HUES6 (cell line): ENCODE data around the gene ABCC1.
"Not testable (repeated sequence)": the region's sequence is repeated elsewhere in the genome, so short reads cannot be mapped to it uniquely, and the experiment has no call there.

ENCODE experiments used
- H3K27ac ChIP-seq: 2 replicates; pipeline ENCODE4 v1.7.0; 2013; ENCODE audit warnings: low read depth, mild to moderate bottlenecking, low read length, inconsistent platforms
- H3K27me3 ChIP-seq: 2 replicates; pipeline ENCODE4 v1.6.1; 2013; ENCODE audit warnings: low read length; ENCODE audit not compliant: control insufficient read depth, insufficient read depth
- H3K36me3 ChIP-seq: 2 replicates; pipeline ENCODE4 v1.6.1; 2013; ENCODE audit warnings: low read length; ENCODE audit not compliant: control insufficient read depth, insufficient read depth
- H3K4me1 ChIP-seq: 2 replicates; pipeline ENCODE4 v1.6.1; 2013; ENCODE audit warnings: low read length; ENCODE audit not compliant: control insufficient read depth, insufficient read depth
- H3K4me3 ChIP-seq: 2 replicates; pipeline ENCODE4 v1.5.1; 2013; ENCODE audit warnings: low read depth, low read length
- H3K9ac ChIP-seq: one replicate; pipeline ENCODE4 v1.6.1; 2013; ENCODE audit warnings: mild to moderate bottlenecking, low read length
- H3K9me3 ChIP-seq: 2 replicates; pipeline ENCODE4 v1.6.1; 2013; ENCODE audit warnings: low read depth, low read length; ENCODE audit not compliant: control insufficient read depth, insufficient read depth

ABCC1 gene

DNA sequence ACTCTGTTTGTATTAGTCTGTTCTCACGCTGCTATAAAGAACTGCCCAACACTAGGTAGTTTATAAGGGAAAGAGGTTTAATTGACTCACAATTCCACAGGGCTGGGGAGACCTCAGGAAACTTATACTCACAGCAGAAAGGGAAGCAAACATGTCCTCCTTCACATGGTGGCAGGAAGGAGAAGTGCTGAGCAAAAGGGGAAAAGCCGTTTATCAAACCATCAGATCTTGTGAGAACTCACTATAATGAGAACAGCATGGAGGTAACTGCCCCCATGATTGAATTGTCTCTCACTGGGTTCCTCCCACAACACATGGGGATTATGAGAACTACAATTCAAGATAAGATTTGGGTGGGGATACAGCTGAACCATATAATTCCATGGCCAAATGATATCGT is 30.9 kb downstream of the ABCC1 start:
- H3K27me3 ChIP-seq, result no peaks in the 10 kb centered on the region
- peaks cover 51% of the 10 kb centered on the region for H3K9me3 ChIP-seq
- H3K27ac ChIP-seq, result no peak overlapping the region
- peaks cover 14% of the 10 kb centered on the region for H3K4me1 ChIP-seq
- no peak overlapping the region for H3K4me3 ChIP-seq
- no peak overlapping the region for H3K9ac ChIP-seq
- peaks cover 47% of the 10 kb centered on the region for H3K36me3 ChIP-seq

DNA sequence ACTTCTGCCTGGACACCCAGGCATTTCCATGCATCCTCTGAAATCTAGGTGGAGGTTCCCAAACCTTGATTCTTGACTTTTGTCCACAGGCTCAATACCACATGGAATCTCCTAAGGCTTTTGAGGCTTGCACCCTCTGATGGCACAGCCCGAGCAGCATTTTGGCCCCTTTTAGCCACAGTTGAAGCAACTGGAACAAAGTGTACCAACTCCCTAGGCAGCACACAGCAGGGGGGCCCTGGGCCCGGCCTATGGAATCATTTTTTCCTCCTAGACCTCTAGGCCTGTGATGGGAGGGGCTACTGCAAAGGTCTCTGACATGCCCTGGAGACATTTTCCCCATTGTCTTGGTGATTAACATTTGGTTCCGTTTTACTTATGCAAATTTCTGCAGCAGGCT is 32.0 kb downstream of the ABCC1 start:
- H3K36me3 ChIP-seq, result peaks cover 47% of the 10 kb centered on the region
- no peak overlapping the region for H3K27ac ChIP-seq
- peaks cover 54% of the 10 kb centered on the region for H3K9me3 ChIP-seq
- peaks cover 5% of the 10 kb centered on the region for H3K4me1 ChIP-seq
- H3K4me3 ChIP-seq, result no peak overlapping the region
- no peaks in the 10 kb centered on the region for H3K27me3 ChIP-seq
- no peak overlapping the region for H3K9ac ChIP-seq

DNA sequence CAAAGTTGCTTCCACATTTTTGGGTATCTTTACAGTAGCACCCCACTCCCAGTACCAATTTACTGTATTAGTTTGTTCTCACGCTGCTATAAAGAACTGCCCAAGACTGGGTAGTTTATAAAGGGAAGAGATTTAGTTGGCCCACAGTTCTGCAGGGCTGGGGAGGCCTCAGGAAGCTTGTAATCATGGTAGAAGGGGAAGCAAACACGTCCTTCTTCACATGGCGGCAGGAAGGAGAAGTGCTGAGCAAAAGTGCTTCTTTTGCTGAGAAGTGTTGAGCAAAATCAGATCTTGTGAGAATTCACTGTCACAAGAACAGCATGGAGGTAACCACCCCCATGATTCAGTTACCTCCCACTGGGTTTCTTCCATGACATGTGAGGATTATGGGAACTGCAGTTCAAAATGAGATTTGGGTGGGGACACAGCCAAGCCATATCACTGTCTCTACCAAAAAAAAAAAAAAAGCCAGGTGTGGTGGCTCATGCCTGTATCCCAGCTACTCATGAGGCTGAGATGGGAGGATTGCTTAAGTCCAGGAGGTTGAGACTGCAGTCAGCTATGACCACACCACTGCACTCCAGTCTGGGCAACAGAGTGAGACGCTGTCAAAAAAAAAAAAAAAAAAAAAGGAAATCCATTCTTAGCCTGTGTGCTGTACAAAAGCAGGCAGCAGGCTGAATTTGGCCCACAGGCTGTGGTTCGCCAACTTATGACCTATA is 32.9 kb downstream of the ABCC1 start:
- not testable (repeated sequence) for H3K27me3 ChIP-seq, H3K4me1 ChIP-seq

DNA sequence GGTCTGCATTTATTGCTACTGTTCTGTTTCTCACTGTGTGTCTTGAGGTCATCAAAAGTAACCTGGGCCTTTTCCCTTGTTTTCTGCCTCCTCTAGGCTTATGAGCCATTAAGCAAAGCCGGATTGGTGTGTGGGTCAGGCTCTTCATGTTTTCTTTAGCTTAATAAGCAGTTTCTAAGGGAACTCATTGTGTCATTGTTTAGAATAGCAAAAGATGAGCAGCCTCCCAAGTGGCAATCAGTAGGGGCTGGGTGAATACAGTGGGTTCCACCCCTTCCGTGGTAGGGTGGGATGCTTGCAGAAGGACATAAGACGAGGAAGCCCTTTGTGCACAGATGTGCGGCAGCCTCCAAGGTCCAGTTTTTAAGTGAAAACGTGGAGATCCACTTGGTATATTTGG is 34.5 kb downstream of the ABCC1 start:
- Histone ChIP-seq H3K4me3 (no peak overlapping the region), H3K9ac (no peak overlapping the region), H3K27me3 (no peaks in the 10 kb centered on the region), H3K36me3 (peaks cover 32% of the 10 kb centered on the region), H3K9me3 (peaks cover 41% of the 10 kb centered on the region), H3K4me1 (peaks cover 15% of the 10 kb centered on the region), H3K27ac (no peak overlapping the region)

More for the DNA sequence above, 32.9 kb downstream of the ABCC1 start:
- Histone ChIP-seq H3K9me3 (peaks cover 56% of the 10 kb centered on the region), H3K36me3 (peaks cover 46% of the 10 kb centered on the region)
- not testable (repeated sequence) for H3K4me3 ChIP-seq, H3K9ac ChIP-seq, H3K27ac ChIP-seq

DNA sequence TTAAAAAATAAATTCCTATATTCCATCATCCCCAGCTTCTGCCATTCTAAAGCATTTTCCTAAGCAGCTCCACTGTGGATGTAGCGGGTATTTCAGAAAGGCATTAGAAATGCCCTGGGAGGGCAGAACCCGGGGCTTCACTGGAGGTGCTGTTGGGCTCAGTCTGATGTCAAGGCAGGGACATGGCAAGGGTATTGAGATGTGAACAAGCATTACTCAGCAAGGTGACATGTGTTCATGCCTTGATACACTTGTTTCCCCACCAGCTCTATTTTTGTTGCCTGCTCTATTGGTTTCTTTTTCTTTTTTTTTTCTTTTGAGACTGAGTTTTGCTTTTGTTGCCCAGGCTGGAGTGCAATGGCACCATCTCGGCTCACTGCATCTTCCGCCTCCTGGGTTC is 35.7 kb downstream of the ABCC1 start:
- H3K27me3 ChIP-seq, result no peaks in the 10 kb centered on the region
- peaks cover 22% of the 10 kb centered on the region for H3K36me3 ChIP-seq
- H3K4me1 ChIP-seq, result peaks cover 26% of the 10 kb centered on the region
- H3K4me3 ChIP-seq, result no peak overlapping the region
- H3K27ac ChIP-seq, result no peak overlapping the region
- H3K9ac ChIP-seq, result no peak overlapping the region
- peaks cover 30% of the 10 kb centered on the region for H3K9me3 ChIP-seq

DNA sequence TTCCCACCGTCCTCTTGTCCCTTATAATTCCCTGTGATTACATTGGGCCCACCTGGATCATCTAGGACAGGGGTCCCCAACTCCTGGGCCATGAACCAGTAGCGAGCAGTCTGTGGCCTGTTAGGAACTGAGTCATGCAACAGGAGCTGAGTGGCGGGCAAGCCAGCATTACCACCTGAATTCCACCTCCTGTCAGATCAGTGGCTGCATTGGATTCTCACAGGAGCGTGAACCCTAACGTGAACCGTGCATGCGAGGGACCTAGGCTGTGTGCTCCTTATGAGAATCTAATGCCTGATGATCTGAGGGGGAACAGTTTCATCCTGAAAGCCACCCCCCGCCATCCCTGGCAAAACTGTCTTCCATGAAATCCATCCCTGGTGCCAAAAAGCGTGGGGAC is 36.8 kb downstream of the ABCC1 start:
- Histone ChIP-seq H3K4me3 (no peak overlapping the region), H3K9ac (no peak overlapping the region), H3K9me3 (peaks cover 19% of the 10 kb centered on the region), H3K27me3 (no peaks in the 10 kb centered on the region), H3K36me3 (peaks cover 12% of the 10 kb centered on the region), H3K4me1 (peaks cover 26% of the 10 kb centered on the region), H3K27ac (no peak overlapping the region)

DNA sequence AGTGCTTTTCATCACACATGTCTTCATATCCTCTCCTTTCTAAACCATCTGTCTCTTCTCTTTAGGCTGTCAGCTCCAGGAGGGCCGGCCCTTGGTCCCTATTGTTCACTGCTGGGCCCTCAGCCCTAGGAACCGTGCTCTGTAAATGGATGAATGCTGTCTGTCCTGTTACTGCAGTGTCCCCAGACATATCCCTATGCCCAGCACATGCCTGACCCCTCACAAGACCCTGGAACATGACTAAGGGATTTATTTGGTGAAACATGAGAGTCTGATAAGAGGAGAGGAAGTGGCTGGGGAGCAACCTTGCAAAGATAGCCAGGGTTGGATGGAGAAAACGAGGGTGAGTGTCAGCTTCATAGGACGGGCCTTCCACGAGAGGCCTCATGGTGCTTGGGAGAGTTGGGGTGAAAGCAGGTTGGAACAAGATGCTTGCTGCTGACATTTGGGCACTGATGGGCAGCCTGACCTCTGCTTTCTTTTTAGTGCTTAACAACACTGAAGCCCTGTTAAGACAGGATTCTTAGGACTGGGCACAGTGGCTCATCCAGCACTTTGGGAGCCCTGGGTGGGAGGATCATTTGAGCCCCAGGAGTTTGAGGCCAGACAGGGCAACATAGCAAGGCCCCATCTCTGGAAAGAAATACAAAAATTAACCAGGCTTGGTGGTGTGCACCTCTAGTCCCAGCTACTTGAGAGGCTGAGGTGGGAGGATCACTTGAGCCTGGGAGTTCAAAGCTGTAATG is 39.0 kb downstream of the ABCC1 start:
- no peak overlapping the region for H3K27ac ChIP-seq
- H3K4me1 ChIP-seq, result peaks cover 30% of the 10 kb centered on the region
- H3K4me3 ChIP-seq, result no peak overlapping the region
- peaks cover 5% of the 10 kb centered on the region for H3K36me3 ChIP-seq
- no peaks in the 10 kb centered on the region for H3K27me3 ChIP-seq
- H3K9me3 ChIP-seq, result peaks cover 6% of the 10 kb centered on the region; the same call in 1 of the 2 replicates
- H3K9ac ChIP-seq, result no peak overlapping the region

DNA sequence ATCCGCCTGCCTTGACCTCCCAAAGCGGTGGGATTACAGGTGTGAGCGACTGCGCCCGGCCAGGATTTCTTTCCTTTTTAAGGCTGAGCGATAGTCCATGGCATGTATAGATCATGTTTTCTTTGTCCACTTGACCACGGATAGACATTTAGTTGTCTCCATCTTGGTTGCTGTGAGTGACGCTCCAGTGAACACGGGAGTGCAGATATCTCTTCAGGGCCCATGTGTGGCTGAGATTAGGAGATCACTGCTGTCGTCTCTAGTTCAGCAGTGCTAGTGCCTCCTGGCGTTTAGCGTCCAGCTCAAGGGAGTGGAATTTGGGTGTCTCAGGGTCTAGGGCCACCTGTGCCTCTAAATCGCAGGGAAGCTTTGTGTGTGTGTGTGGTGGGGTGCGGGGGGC is 41.5 kb downstream of the ABCC1 start:
- Histone ChIP-seq H3K27me3 (no peaks in the 10 kb centered on the region), H3K36me3 (peaks cover 5% of the 10 kb centered on the region), H3K4me1 (peaks cover 30% of the 10 kb centered on the region), H3K9me3 (peaks cover 6% of the 10 kb centered on the region; the same call in 1 of the 2 replicates), H3K4me3 (no peak overlapping the region), H3K9ac (no peak overlapping the region), H3K27ac (no peak overlapping the region)

DNA sequence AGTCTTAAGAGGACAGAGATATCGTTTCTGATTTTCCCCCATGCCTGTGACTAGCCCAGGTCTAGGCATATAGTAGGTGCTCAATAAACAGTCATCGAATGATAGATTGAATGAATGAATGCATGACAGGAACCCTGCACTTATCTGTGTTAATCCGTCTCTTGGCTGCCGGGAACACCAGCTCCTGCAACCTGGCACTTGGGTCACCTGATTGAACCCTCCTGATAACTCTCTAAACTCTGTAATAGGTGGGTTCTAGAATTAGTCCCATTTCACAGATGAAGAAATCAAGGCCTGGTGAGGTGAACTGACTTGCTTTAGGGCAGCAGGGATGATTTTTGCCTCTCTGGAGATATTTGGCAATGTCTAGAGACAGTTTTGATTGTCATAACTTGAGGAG is 43.7 kb downstream of the ABCC1 start:
- H3K27ac ChIP-seq, result no peak overlapping the region
- H3K27me3 ChIP-seq, result no peaks in the 10 kb centered on the region
- no peaks in the 10 kb centered on the region for H3K9me3 ChIP-seq
- no peak overlapping the region for H3K4me3 ChIP-seq
- peaks cover 23% of the 10 kb centered on the region for H3K4me1 ChIP-seq
- H3K36me3 ChIP-seq, result peaks cover 5% of the 10 kb centered on the region; the same call in 1 of the 2 replicates
- no peak overlapping the region for H3K9ac ChIP-seq

DNA sequence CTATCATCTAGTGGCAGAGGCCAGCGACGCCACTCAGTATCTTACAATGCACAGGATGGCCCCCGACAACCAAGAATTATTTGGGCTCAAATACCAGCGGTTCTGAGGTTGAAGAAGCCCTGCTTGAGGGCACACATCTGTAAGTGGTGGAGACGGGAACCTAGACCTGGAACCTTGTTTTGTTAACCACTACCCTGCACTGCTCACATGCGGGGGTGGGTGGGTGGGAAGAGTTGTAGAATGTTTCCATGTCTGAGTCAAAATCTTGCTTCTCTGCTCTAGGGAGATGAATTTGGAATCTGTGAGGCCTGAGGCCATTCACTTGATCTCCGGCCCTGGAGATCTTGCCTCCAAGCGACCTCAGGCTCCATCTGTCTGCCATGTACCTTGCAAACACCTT is 44.1 kb downstream of the ABCC1 start:
- Histone ChIP-seq H3K27ac (no peak overlapping the region), H3K36me3 (peaks cover 5% of the 10 kb centered on the region; the same call in 1 of the 2 replicates), H3K9ac (no peak overlapping the region), H3K27me3 (no peaks in the 10 kb centered on the region), H3K9me3 (no peaks in the 10 kb centered on the region), H3K4me1 (peaks cover 19% of the 10 kb centered on the region), H3K4me3 (no peak overlapping the region)

DNA sequence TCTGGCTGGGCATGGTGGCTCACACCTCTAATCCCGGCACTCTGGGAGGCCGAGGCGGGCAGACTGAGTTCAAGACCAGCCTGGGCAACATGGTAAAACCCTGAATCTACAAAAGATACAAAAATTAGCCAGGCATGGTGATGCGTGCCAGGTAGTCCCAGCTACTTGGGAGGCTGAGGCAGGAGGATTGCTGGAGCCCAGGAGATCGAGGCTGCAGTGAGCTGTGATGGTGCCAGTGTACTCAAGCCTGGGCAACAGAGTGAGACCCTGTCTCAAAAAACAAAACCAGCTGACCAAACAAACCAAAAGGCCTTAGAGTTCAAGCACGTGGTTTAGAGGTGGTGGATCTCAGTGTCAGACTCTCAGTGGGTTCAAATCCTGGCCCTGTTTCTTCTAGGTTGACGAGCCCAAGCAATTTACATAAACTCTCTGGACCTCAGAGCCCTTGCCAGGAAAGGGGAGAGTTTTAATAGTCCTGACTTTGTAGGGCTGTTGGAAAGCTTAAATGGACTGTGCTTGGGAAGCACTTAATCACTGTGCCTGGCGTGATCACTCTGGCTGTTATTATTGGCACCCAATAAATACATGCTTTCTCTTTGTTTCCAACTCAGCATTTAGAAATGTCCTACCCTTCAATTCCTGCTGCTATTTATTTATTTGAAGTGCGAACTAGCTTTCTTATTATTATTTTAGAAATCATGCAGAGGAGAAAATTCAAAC is 44.7 kb downstream of the ABCC1 start:
- Histone ChIP-seq H3K36me3 (peaks cover 5% of the 10 kb centered on the region; the same call in 1 of the 2 replicates), H3K27ac (no peak overlapping the region), H3K9me3 (no peaks in the 10 kb centered on the region), H3K27me3 (no peaks in the 10 kb centered on the region), H3K9ac (no peak overlapping the region), H3K4me3 (no peak overlapping the region), H3K4me1 (peaks cover 13% of the 10 kb centered on the region)
